Activated CD4-positive, alpha-beta T cell treated with anti-CD3 and anti-CD28 coated beads, Interleukin-2, Interleukin-6, amounts not matched to agents 100 ng/mL and 50 ng/mL, durations not matched to agents 16 hours and 8 hours (primary cell): Measurements from ENCODE around the gene DIPK2A.

Source experiments
- DNase-seq: peaks from one replicate; pipeline ENCODE4 v3.0.0-alpha.2; 2020

Gene DIPK2A, protein sequence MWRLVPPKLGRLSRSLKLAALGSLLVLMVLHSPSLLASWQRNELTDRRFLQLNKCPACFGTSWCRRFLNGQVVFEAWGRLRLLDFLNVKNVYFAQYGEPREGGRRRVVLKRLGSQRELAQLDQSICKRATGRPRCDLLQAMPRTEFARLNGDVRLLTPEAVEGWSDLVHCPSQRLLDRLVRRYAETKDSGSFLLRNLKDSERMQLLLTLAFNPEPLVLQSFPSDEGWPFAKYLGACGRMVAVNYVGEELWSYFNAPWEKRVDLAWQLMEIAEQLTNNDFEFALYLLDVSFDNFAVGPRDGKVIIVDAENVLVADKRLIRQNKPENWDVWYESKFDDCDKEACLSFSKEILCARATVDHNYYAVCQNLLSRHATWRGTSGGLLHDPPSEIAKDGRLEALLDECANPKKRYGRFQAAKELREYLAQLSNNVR

GRCh38 chr3:143971359-143972154 is at the start of gene DIPK2A:
Gene DIPK2A, plus strand, starts transcription at chr3:143971823. Its CDS starts 510 bp downstream, at chr3:143972333.
- DNase-seq, result peak; percentile 95

DNA sequence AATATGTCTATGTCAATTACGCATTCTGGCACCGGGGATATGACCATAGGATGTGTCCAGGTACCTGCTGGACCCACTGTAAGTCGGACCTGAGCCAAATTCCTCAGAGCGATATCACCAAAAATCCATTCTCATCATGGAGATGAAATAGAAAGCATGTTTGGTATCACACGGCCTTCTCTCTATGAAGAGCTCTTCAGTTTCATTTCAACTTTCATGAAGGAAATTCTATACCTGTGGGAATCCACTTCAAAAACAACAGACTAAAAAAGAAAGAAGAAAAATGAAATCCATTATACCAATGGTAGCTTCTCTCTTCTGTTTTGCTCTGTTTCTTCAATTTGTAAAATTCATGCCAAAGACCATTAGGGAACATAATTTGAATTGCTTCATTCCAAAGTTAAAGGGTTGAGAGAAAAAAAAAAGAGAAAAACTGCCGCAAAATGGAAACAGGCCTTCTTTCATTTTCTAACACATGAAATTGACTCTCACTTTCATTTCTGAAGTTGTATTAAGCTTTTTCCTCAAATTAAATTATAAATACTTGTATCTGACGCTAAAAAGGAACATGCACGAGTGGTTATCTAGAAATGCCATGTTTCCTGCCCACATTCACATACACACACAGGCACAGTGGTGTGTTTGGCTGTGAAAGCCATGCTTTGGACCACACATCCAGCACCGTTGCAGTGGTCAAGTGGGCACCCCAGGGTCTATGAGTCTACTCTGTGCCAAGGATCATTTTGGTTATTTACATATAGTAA is 46.9 kb upstream of the DIPK2A start:
- DNase-seq, result no peak

- no peak for DNase-seq
These were observed 43.6 kb upstream of the DIPK2A start for GRCh38 chr3:143928056-143928455.

GRCh38 chr3:143928541-143929255 is 42.9 kb upstream of the DIPK2A start:
- DNase-seq, result no peak

DNA sequence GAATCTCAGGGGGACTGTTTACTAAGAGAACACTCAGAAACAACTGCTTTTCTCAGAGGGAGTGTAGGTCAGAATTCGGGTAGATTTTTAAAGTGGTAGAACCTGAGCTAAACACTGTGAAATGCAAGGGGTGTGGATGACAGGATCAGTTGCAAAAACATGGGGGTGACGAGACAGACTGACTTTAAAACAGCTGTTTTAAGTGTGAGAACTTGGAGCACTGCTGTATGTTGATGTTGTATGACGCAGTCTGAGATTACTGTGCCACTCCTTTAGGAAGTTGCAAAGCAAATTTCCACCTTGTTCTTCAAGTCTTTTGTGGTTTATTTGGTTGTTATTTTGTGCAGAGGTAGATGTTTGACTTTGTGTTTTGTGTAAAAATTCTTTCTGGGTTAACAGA is 36.8 kb upstream of the DIPK2A start:
- no peak for DNase-seq

- no peak for DNase-seq
These were observed 35.9 kb upstream of the DIPK2A start for GRCh38 chr3:143935678-143936077.

DNA sequence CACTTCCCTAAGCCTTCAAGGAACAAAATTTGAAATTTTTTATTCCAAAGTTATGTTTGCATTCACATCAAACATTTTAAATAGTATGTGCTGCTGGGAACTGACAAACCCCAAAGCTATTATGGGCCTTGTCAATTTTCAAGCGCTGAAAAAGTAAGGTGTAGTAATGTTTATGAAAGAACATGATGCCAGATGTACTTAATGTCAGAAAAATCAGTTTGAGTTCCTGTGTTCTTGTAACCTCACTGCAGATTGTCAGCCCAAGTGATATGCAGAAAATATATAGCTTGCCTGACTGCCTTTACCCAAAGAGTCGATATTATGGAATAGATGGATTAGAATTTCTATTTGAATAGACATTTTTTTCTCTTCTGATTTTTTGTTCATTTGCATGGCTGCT is 20.8 kb upstream of the DIPK2A start:
- no peak for DNase-seq

GRCh38 chr3:143951351-143951971 is 20.2 kb upstream of the DIPK2A start:
- peak; percentile 53 for DNase-seq

DNA sequence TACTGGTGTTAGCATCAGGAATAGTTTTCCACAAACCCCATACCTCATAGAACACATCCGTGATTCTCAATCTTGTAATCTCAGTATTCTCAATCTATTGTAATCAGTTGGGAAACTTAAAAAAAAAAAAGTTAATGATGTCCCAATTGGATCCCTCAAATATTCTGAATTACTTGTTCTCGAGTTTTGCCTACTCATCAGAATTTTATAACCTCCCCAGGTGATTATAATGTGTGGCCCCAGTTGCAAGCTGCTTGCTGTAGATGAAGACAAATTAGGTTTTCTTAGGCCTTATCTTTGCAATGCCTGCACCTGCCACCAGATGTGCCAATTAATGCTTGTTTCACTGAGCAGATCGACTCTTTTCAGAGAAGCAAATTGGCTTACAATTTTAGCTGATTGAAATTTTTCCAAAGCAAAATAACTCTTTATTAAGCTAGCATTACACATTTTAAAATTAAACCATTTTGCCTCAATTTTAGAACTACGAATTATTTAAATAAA is 19.0 kb upstream of the DIPK2A start:
- no peak for DNase-seq

GRCh38 chr3:143955113-143955512 is 16.5 kb upstream of the DIPK2A start:
- no peak for DNase-seq

GRCh38 chr3:143956838-143957237 is 14.8 kb upstream of the DIPK2A start:
- DNase-seq, result no peak

GRCh38 chr3:143957453-143957852 is 14.2 kb upstream of the DIPK2A start:
- no peak for DNase-seq

DNA sequence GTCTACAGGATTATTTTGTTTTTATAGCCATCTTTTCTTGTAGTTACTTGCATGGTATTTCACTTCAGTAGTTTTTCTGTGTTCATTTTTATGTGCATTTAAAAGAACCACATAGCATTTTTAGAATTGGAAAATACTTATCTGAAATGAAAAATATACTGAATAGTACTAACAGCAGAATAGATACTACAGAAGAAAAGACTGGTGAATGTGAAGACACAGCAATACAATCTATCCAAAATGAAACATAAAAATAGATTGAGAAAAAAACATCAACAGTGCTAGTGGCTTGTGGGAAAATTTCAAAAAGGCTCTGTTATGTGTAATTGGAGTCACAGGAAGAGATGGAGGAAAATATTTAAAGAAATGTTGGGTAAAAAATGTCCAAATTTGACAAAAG is 12.7 kb upstream of the DIPK2A start:
- no peak for DNase-seq

- no peak for DNase-seq
These were observed 10.3 kb upstream of the DIPK2A start for GRCh38 chr3:143961342-143961741.

DNA sequence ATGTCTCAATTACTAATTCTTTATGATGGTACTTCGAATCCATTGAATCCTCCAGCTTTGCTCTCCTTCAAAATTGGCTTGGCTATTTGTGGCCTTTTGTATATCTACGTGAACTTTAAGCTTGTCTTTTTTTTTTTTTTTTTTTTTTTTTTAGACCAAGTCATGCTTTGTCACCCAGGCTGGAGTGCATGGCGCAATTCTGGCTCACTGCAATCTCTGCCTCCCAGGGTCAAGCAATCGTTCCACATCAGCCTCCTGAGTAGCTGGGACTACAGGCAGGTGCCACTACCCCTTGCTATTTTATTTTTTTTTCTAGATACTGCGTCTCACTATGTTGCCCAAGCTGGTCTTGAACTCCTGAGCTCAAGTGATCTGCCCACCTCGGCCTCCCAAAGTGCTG is 7.7 kb upstream of the DIPK2A start:
- DNase-seq, result no peak

- DNase-seq, result peak; percentile 51
These were observed 757 bp upstream of the DIPK2A start for GRCh38 chr3:143970773-143971358.

DNA sequence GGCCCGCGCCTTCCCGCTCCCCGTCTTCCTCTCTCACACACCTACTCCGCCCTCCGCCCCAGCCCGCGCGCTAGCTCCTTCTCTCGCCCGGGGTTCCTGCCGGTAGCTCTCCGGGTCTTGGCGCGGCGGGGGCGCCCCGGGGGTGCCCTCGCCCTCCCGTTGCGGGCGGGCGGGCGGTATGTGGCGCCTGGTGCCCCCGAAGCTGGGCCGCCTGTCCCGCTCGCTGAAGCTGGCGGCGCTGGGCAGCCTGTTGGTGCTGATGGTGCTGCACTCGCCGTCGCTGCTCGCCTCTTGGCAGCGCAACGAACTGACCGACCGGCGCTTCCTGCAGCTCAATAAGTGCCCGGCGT is 507 bp downstream of the DIPK2A start:
- DNase-seq, result no peak

DNA sequence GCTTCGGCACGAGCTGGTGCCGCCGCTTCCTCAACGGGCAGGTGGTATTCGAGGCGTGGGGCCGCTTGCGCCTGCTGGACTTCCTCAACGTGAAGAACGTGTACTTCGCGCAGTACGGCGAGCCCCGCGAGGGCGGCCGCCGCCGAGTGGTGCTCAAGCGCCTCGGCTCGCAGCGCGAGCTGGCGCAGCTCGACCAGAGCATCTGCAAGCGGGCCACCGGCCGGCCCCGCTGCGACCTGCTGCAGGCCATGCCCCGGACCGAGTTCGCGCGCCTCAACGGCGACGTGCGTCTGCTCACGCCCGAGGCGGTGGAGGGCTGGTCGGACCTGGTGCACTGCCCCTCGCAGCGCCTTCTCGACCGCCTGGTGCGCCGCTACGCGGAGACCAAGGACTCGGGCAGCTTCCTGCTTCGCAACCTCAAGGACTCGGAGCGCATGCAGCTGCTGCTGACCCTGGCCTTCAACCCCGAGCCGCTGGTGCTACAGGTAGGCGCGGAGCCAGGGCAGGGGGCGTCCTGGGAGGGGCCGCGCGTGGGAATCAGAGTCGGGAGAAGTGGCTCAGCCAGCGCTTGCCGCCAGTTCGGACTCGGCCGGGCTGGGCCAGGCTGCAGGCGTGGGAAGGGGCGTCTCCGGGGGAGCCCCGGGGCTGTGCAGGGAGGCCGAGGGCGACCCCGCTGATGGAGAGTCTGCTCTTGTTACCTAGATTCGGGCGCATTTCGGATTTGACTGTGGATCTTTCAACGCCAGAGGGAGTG is 1.1 kb downstream of the DIPK2A start:
- DNase-seq, result peak; percentile 68

DNA sequence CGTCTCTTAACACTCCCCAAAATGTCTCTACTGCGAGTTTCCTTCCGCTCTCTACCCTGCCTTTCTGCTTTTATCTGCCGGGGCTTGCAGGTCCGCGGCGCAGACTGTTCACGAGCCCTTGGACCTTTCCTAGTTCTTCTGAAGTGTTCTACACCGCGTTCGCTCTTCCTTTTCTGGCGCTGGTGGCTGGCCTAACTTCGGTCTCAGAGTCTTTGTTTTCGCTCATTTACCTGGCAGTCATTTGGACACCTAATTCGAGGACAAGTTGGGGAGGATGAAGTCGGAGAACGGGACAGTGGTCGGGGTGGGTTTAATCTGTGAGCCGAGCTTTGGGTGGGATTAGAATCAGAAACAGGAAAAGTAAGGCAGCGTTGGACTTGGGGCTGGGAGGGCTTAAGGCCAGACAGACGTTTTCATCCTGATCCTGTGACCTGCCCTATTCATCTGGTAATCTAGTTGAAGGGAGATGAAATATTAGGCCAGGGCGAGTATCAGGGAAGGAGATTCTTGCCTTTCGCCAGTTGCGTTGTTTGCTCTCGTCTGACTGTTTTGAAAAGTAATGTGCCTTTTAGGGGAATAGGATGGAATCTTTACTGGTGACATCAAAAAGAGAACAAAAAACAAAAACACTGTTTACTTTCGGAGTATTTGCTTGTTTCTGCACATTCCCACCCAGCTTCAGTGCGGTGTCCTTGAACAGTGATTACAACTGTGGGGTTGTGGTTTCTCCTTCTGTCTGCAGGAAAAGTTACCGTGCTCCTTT is 1.8 kb downstream of the DIPK2A start:
- peak; percentile 82 for DNase-seq
